Large intestine (tissue), 3 donors: Measurements from ENCODE around the gene TMOD1. TPM values are rescaled to one million over a fixed set of nuclear protein-coding genes. Genes with fewer than 3 reads are reported as not detected.
A peak's percentile ranks its signal among the peaks of the same experiment; 100 is the strongest.

ENCODE experiments used
- DNase-seq, 2 donors: peaks; one replicate each; pipeline versions ENCODE4 v3.0.0 to v3.0.0-alpha.2; 2013
- H3K27ac ChIP-seq: one replicate; pipeline ENCODE4 v1.5.1; 2013; ENCODE audit warnings: low read length
- H3K27me3 ChIP-seq: 2 replicates; pipeline ENCODE4 v1.6.1; 2013; ENCODE audit warnings: low read length; ENCODE audit not compliant: control insufficient read depth, insufficient read depth
- H3K36me3 ChIP-seq: 2 replicates; pipeline ENCODE4 v1.6.1; 2013; ENCODE audit warnings: low read length; ENCODE audit not compliant: control insufficient read depth, insufficient read depth
- H3K4me1 ChIP-seq: one replicate; pipeline ENCODE4 v1.6.1; 2013; ENCODE audit warnings: low read length; ENCODE audit not compliant: control insufficient read depth, insufficient read depth
- H3K4me3 ChIP-seq: one replicate; pipeline ENCODE4 v1.5.1; 2013; ENCODE audit warnings: low read length
- H3K9me3 ChIP-seq: one replicate; pipeline ENCODE4 v1.6.1; 2013; ENCODE audit warnings: mild to moderate bottlenecking, low read depth, low read length, moderate library complexity; ENCODE audit not compliant: control insufficient read depth
- WGBS: methylation state at CpG from one replicate; pipeline ENCODE4 v1.1.5; 2013; ENCODE audit warnings: low lambda C conversion rate; ENCODE audit not compliant: insufficient coverage; 5-methylcytosine and 5-hydroxymethylcytosine counted together
- polyA plus RNA-seq: library from polyadenylated mRNA; unstranded; fragments of 120-200 nt; gene quantifications from one replicate; pipeline ENCODE4 v1.2.1, GENCODE V29; 2013

The TMOD1 gene
- polyA plus RNA-seq, 1 donor: 8.9 TPM

GRCh38 chr9:97556721-97557605 is 55.5 kb downstream of the TMOD1 start:
- Histone ChIP-seq H3K4me3 (no peak overlapping the region), H3K27ac (no peak overlapping the region), H3K36me3 (no peaks in the 10 kb centered on the region), H3K4me1 (no peaks in the 10 kb centered on the region), H3K27me3 (no peaks in the 10 kb centered on the region), H3K9me3 (no peaks in the 10 kb centered on the region)
- no peak for DNase-seq
- 78% methylated on average over 3 of the region's 15 CpGs for WGBS

GRCh38 chr9:97557606-97558095 is 56.2 kb downstream of the TMOD1 start:
- H3K4me1 ChIP-seq: no peaks in the 10 kb centered on the region
- WGBS: no CpG with 5 or more reads among the region's 7 CpGs
- H3K27ac ChIP-seq: no peak overlapping the region
- H3K36me3 ChIP-seq: no peaks in the 10 kb centered on the region
- H3K4me3 ChIP-seq: no peak overlapping the region
- H3K27me3 ChIP-seq: no peaks in the 10 kb centered on the region
- H3K9me3 ChIP-seq: no peaks in the 10 kb centered on the region
- no peak for DNase-seq

GRCh38 chr9:97558701-97559101 is 57.2 kb downstream of the TMOD1 start:
- Histone ChIP-seq H3K9me3 (no peaks in the 10 kb centered on the region), H3K36me3 (no peaks in the 10 kb centered on the region), H3K4me3 (no peak overlapping the region), H3K27ac (no peak overlapping the region), H3K4me1 (no peaks in the 10 kb centered on the region), H3K27me3 (no peaks in the 10 kb centered on the region)
- DNase-seq: no peak
- no CpG with 5 or more reads among the region's 3 CpGs for WGBS

GRCh38 chr9:97559111-97559514 is 57.6 kb downstream of the TMOD1 start:
- peaks cover under 1% of the 10 kb centered on the region for H3K4me1 ChIP-seq
- WGBS: 80% methylated on average over 1 of the region's 10 CpGs

GRCh38 chr9:97560154-97560553 is 58.7 kb downstream of the TMOD1 start:
- H3K27me3 ChIP-seq: no peaks in the 10 kb centered on the region
- no peak overlapping the region for H3K4me3 ChIP-seq
- H3K27ac ChIP-seq: no peak overlapping the region
- H3K4me1 ChIP-seq: peaks cover 2% of the 10 kb centered on the region
- no peak for DNase-seq
- 100% methylated on average over 1 of the region's 6 CpGs for WGBS
- no peaks in the 10 kb centered on the region for H3K9me3 ChIP-seq
- H3K36me3 ChIP-seq: no peaks in the 10 kb centered on the region

More at GRCh38 chr9:97559111-97559514, 57.6 kb downstream of the TMOD1 start:
- H3K4me3 ChIP-seq: no peak overlapping the region
- H3K27ac ChIP-seq: no peak overlapping the region
- H3K27me3 ChIP-seq: no peaks in the 10 kb centered on the region
- no peak for DNase-seq
- H3K36me3 ChIP-seq: no peaks in the 10 kb centered on the region
- H3K9me3 ChIP-seq: no peaks in the 10 kb centered on the region

GRCh38 chr9:97560851-97561250 is 59.4 kb downstream of the TMOD1 start:
- H3K4me1 ChIP-seq: peaks cover 2% of the 10 kb centered on the region
- DNase-seq: no peak

GRCh38 chr9:97561501-97561900 is 60.0 kb downstream of the TMOD1 start:
- DNase-seq: no peak
- Histone ChIP-seq H3K4me1 (peaks cover 2% of the 10 kb centered on the region), H3K27me3 (no peaks in the 10 kb centered on the region), H3K27ac (no peak overlapping the region), H3K36me3 (no peaks in the 10 kb centered on the region), H3K9me3 (no peaks in the 10 kb centered on the region), H3K4me3 (no peak overlapping the region)
- 100% methylated on average over 2 of the region's 3 CpGs for WGBS

More at GRCh38 chr9:97560851-97561250, 59.4 kb downstream of the TMOD1 start:
- no peak overlapping the region for H3K27ac ChIP-seq
- H3K27me3 ChIP-seq: no peaks in the 10 kb centered on the region
- no peak overlapping the region for H3K4me3 ChIP-seq
- no peaks in the 10 kb centered on the region for H3K36me3 ChIP-seq
- H3K9me3 ChIP-seq: no peaks in the 10 kb centered on the region

- Histone ChIP-seq H3K4me3 (no peak overlapping the region), H3K27ac (no peak overlapping the region), H3K9me3 (no peaks in the 10 kb centered on the region), H3K36me3 (no peaks in the 10 kb centered on the region), H3K27me3 (no peaks in the 10 kb centered on the region), H3K4me1 (peaks cover 2% of the 10 kb centered on the region)
- DNase-seq: no peak
- WGBS: no CpG with 5 or more reads among the region's 5 CpGs
Observed at GRCh38 chr9:97562542-97562941, 61.1 kb downstream of the TMOD1 start.

- H3K4me1 ChIP-seq: peaks cover 2% of the 10 kb centered on the region
- DNase-seq: no peak
- H3K27ac ChIP-seq: no peak overlapping the region
- WGBS: no CpG with 5 or more reads among the region's 13 CpGs
- no peak overlapping the region for H3K4me3 ChIP-seq
- no peaks in the 10 kb centered on the region for H3K9me3 ChIP-seq
- H3K36me3 ChIP-seq: no peaks in the 10 kb centered on the region
- H3K27me3 ChIP-seq: no peaks in the 10 kb centered on the region
Observed at GRCh38 chr9:97563458-97564135, 62.1 kb downstream of the TMOD1 start.

- DNase-seq: peak in 1 of 2 donors; percentile 21
Observed at GRCh38 chr9:97564291-97565175, 63.1 kb downstream of the TMOD1 start.

More at GRCh38 chr9:97564291-97565175, 63.1 kb downstream of the TMOD1 start:
- Histone ChIP-seq H3K9me3 (no peaks in the 10 kb centered on the region), H3K4me3 (no peak overlapping the region), H3K27ac (no peak overlapping the region), H3K27me3 (no peaks in the 10 kb centered on the region), H3K4me1 (peaks cover 2% of the 10 kb centered on the region), H3K36me3 (no peaks in the 10 kb centered on the region)
- WGBS: 0% methylated on average over 1 of the region's 14 CpGs
